ENCODE data around the gene KRT2.

The KRT2 gene

GRCh38 chr12:52604859-52605258, 47.2 kb downstream of the KRT2 start:
- H2BK12ac ChIP-seq (ENCODE audit: low read length in 2 of 2): no peak overlapping the region
- H3K27ac ChIP-seq (ENCODE audit: low read length, poor library complexity, severe bottlenecking): no peak overlapping the region
- no peak overlapping the region for H3K4me3 ChIP-seq (ENCODE audit: insufficient read depth in 1 of 2, low read depth in 1 of 2, low read length in 2 of 2)

GRCh38 chr12:52603314-52603713, 48.7 kb downstream of the KRT2 start:
- Histone ChIP-seq H2BK12ac (ENCODE audit: low read length in 2 of 2) (no peak overlapping the region), H3K4me2 (ENCODE audit: low read length, poor library complexity, severe bottlenecking) (no peak overlapping the region), H3K36me3 (ENCODE audit: control insufficient read depth in 1 of 2, insufficient read depth in 2 of 2, low read depth in 1 of 2, low read length in 2 of 2) (no peaks in the 10 kb centered on the region), H3K14ac (ENCODE audit: low read length in 2 of 2) (no peak overlapping the region), H4K91ac (ENCODE audit: low read length) (no peak overlapping the region), H3K9me3 (ENCODE audit: control insufficient read depth, low read length) (no peaks in the 10 kb centered on the region), H3K9ac (ENCODE audit: low read length) (no peak overlapping the region), H3K23ac (ENCODE audit: low read length in 2 of 2) (no peak overlapping the region), H3K27me3 (ENCODE audit: control insufficient read depth in 1 of 2, insufficient read depth in 1 of 2, low read length in 2 of 2) (peaks cover 34 to 78% of the 10 kb centered on the region in 2 experiments), H2BK15ac (ENCODE audit: low read depth, poor library complexity, severe bottlenecking) (no peak overlapping the region), H3K4ac (ENCODE audit: low read depth in 1 of 2, low read length in 2 of 2) (no peak overlapping the region), H4K8ac (ENCODE audit: low read length) (no peak overlapping the region), H3K18ac (ENCODE audit: low read depth in 1 of 2, low read length in 2 of 2) (no peak overlapping the region), H3K79me1 (replicated peaks; ENCODE audit: low read length, poor library complexity, severe bottlenecking) (no peaks in the 10 kb centered on the region), H2AFZ (ENCODE audit: low read depth, low read length) (no peak overlapping the region), H3K27ac (ENCODE audit: low read length, poor library complexity, severe bottlenecking) (no peak overlapping the region), H2BK120ac (ENCODE audit: low read depth, low read length) (no peak overlapping the region), H3K4me3 (ENCODE audit: insufficient read depth in 1 of 2, low read depth in 1 of 2, low read length in 2 of 2) (no peak overlapping the region), H2BK5ac (ENCODE audit: low read depth, low read length, poor library complexity, severe bottlenecking) (no peak overlapping the region), H2AK5ac (ENCODE audit: low read length, severe bottlenecking) (no peak overlapping the region), H3K4me1 (ENCODE audit: control insufficient read depth, insufficient read depth, low read depth, low read length) (no peaks in the 10 kb centered on the region)
- WGBS: 75% methylated on average over 2 of the region's 2 CpGs
- DNase-seq: no peak

More at GRCh38 chr12:52604859-52605258, 47.2 kb downstream of the KRT2 start:
- Histone ChIP-seq H2BK15ac (ENCODE audit: low read depth, poor library complexity, severe bottlenecking) (no peak overlapping the region), H3K9ac (ENCODE audit: low read length) (no peak overlapping the region), H3K23ac (ENCODE audit: low read length in 2 of 2) (no peak overlapping the region), H3K4me2 (ENCODE audit: low read length, poor library complexity, severe bottlenecking) (no peak overlapping the region), H3K36me3 (ENCODE audit: control insufficient read depth in 1 of 2, insufficient read depth in 2 of 2, low read depth in 1 of 2, low read length in 2 of 2) (no peaks in the 10 kb centered on the region), H4K91ac (ENCODE audit: low read length) (no peak overlapping the region), H3K9me3 (ENCODE audit: control insufficient read depth, low read length) (no peaks in the 10 kb centered on the region), H2BK5ac (ENCODE audit: low read depth, low read length, poor library complexity, severe bottlenecking) (no peak overlapping the region), H3K27me3 (ENCODE audit: control insufficient read depth in 1 of 2, insufficient read depth in 1 of 2, low read length in 2 of 2) (peaks cover 33 to 78% of the 10 kb centered on the region in 2 experiments), H3K4me1 (ENCODE audit: control insufficient read depth, insufficient read depth, low read depth, low read length) (no peaks in the 10 kb centered on the region), H3K79me1 (replicated peaks; ENCODE audit: low read length, poor library complexity, severe bottlenecking) (no peaks in the 10 kb centered on the region), H3K18ac (ENCODE audit: low read depth in 1 of 2, low read length in 2 of 2) (no peak overlapping the region), H3K14ac (ENCODE audit: low read length in 2 of 2) (no peak overlapping the region), H4K8ac (ENCODE audit: low read length) (no peak overlapping the region), H2BK120ac (ENCODE audit: low read depth, low read length) (no peak overlapping the region), H2AK5ac (ENCODE audit: low read length, severe bottlenecking) (no peak overlapping the region), H2AFZ (ENCODE audit: low read depth, low read length) (no peak overlapping the region), H3K4ac (ENCODE audit: low read depth in 1 of 2, low read length in 2 of 2) (no peak overlapping the region)
- no peak for DNase-seq

- no peak for DNase-seq
- no peaks in the 10 kb centered on the region for H3K4me1 ChIP-seq (ENCODE audit: control insufficient read depth, insufficient read depth, low read depth, low read length)
- no peak overlapping the region for H3K4ac ChIP-seq (ENCODE audit: low read depth in 1 of 2, low read length in 2 of 2)
- no peak overlapping the region for H2BK12ac ChIP-seq (ENCODE audit: low read length in 2 of 2)
- H3K9ac ChIP-seq (ENCODE audit: low read length): no peak overlapping the region
- H3K4me3 ChIP-seq (ENCODE audit: insufficient read depth in 1 of 2, low read depth in 1 of 2, low read length in 2 of 2): no peak overlapping the region
- no peaks in the 10 kb centered on the region for H3K79me1 ChIP-seq (replicated peaks; ENCODE audit: low read length, poor library complexity, severe bottlenecking)
- no peak overlapping the region for H3K4me2 ChIP-seq (ENCODE audit: low read length, poor library complexity, severe bottlenecking)
- no peaks in the 10 kb centered on the region for H3K9me3 ChIP-seq (ENCODE audit: control insufficient read depth, low read length)
- no peak overlapping the region for H2BK5ac ChIP-seq (ENCODE audit: low read depth, low read length, poor library complexity, severe bottlenecking)
- no peak overlapping the region for H2BK15ac ChIP-seq (ENCODE audit: low read depth, poor library complexity, severe bottlenecking)
- no peak overlapping the region for H3K23ac ChIP-seq (ENCODE audit: low read length in 2 of 2)
- no peak overlapping the region for H4K8ac ChIP-seq (ENCODE audit: low read length)
- H4K91ac ChIP-seq (ENCODE audit: low read length): no peak overlapping the region
- 88% methylated on average over 5 of the region's 5 CpGs for whole genome bisulfite sequencing
- H3K18ac ChIP-seq (ENCODE audit: low read depth in 1 of 2, low read length in 2 of 2): no peak overlapping the region
- peaks cover 33 to 75% of the 10 kb centered on the region in 2 experiments for H3K27me3 ChIP-seq (ENCODE audit: control insufficient read depth in 1 of 2, insufficient read depth in 1 of 2, low read length in 2 of 2)
- no peak overlapping the region for H2AFZ ChIP-seq (ENCODE audit: low read depth, low read length)
- no peak overlapping the region for H2AK5ac ChIP-seq (ENCODE audit: low read length, severe bottlenecking)
- H3K36me3 ChIP-seq (ENCODE audit: control insufficient read depth in 1 of 2, insufficient read depth in 2 of 2, low read depth in 1 of 2, low read length in 2 of 2): no peaks in the 10 kb centered on the region
- no peak overlapping the region for H2BK120ac ChIP-seq (ENCODE audit: low read depth, low read length)
- H3K14ac ChIP-seq (ENCODE audit: low read length in 2 of 2): no peak overlapping the region
- H3K27ac ChIP-seq (ENCODE audit: low read length, poor library complexity, severe bottlenecking): no peak overlapping the region
These were observed 49.5 kb downstream of the KRT2 start for GRCh38 chr12:52602552-52602951.

- Histone ChIP-seq H3K9ac (ENCODE audit: low read length) (no peak overlapping the region), H2AFZ (ENCODE audit: low read depth, low read length) (no peak overlapping the region)
- WGBS: 86% methylated on average over 2 of the region's 4 CpGs
These were observed 50.3 kb downstream of the KRT2 start for GRCh38 chr12:52601671-52602070.

More at GRCh38 chr12:52601671-52602070, 50.3 kb downstream of the KRT2 start:
- no peak for DNase-seq
- Histone ChIP-seq H4K8ac (ENCODE audit: low read length) (no peak overlapping the region), H3K27me3 (ENCODE audit: control insufficient read depth in 1 of 2, insufficient read depth in 1 of 2, low read length in 2 of 2) (peaks cover 24 to 70% of the 10 kb centered on the region in 2 experiments), H3K4me3 (ENCODE audit: insufficient read depth in 1 of 2, low read depth in 1 of 2, low read length in 2 of 2) (no peak overlapping the region), H2BK15ac (ENCODE audit: low read depth, poor library complexity, severe bottlenecking) (no peak overlapping the region), H3K4me1 (ENCODE audit: control insufficient read depth, insufficient read depth, low read depth, low read length) (no peaks in the 10 kb centered on the region), H3K4ac (ENCODE audit: low read depth in 1 of 2, low read length in 2 of 2) (no peak overlapping the region), H3K27ac (ENCODE audit: low read length, poor library complexity, severe bottlenecking) (no peak overlapping the region), H2BK120ac (ENCODE audit: low read depth, low read length) (no peak overlapping the region), H3K18ac (ENCODE audit: low read depth in 1 of 2, low read length in 2 of 2) (no peak overlapping the region), H3K14ac (ENCODE audit: low read length in 2 of 2) (no peak overlapping the region), H3K23ac (ENCODE audit: low read length in 2 of 2) (no peak overlapping the region), H2AK5ac (ENCODE audit: low read length, severe bottlenecking) (no peak overlapping the region), H3K36me3 (ENCODE audit: control insufficient read depth in 1 of 2, insufficient read depth in 2 of 2, low read depth in 1 of 2, low read length in 2 of 2) (no peaks in the 10 kb centered on the region), H2BK12ac (ENCODE audit: low read length in 2 of 2) (no peak overlapping the region), H3K9me3 (ENCODE audit: control insufficient read depth, low read length) (no peaks in the 10 kb centered on the region), H3K4me2 (ENCODE audit: low read length, poor library complexity, severe bottlenecking) (no peak overlapping the region), H2BK5ac (ENCODE audit: low read depth, low read length, poor library complexity, severe bottlenecking) (no peak overlapping the region), H3K79me1 (replicated peaks; ENCODE audit: low read length, poor library complexity, severe bottlenecking) (no peaks in the 10 kb centered on the region), H4K91ac (ENCODE audit: low read length) (no peak overlapping the region)

Data from mesenchymal stem cell (in vitro differentiated cells and primary cell).